OCI-LY7 (cell line): Measurements from ENCODE around the gene IRGM. TPM values are rescaled to one million over a fixed set of nuclear protein-coding genes. Genes with fewer than 3 reads are reported as not detected.
"Not testable (repeated sequence)": the region's sequence is repeated elsewhere in the genome, so short reads cannot be mapped to it uniquely, and the experiment has no call there.

Experiments
- Bru-seq: library from RNA; stranded (reverse); fragments of 400-500 nt; gene quantifications from one replicate; lab custom pipeline; 2021; lab: Mats Ljungman, UMichigan
- BruChase-seq, 2 experiments: library from RNA; stranded (reverse); fragments of 400-500 nt; gene quantifications; one replicate each; lab custom pipeline; 2021; lab: Mats Ljungman, UMichigan
- BruUV-seq: library from RNA; stranded (reverse); fragments of 400-500 nt; replicated peaks from 2 replicates; lab custom pipeline; 2021; lab: Mats Ljungman, UMichigan
- CTCF ChIA-PET: fragments of 300-600 bp; sonication (Branson Sonifier 250); formaldehyde crosslinking; loops from one replicate; lab custom pipeline; 2022; ENCODE audit warnings: antibody characterized with exemption; ENCODE audit not compliant: unreplicated experiment; lab: Charles Lee
- POLR2A ChIA-PET: fragments of 300-600 bp; sonication (Branson Sonifier 250); formaldehyde crosslinking; loops from one replicate; lab custom pipeline; 2022; ENCODE audit warnings: antibody characterized with exemption; lab: Charles Lee
- DNase-seq: peaks from one replicate; pipeline ENCODE4 v3.0.0-alpha.2; 2015; ENCODE audit warnings: low spot score
- H2AFZ ChIP-seq: fragments of 200-600 bp; sonication (generic), shearing (Covaris generic); 2 replicates; pipeline ENCODE4 v1.6.1; 2014; ENCODE audit warnings: mild to moderate bottlenecking, antibody characterized with exemption, low read length, moderate library complexity
- H3K27ac ChIP-seq: fragments of 200-600 bp; sonication (generic); 2 replicates; pipeline ENCODE4 v1.5.1; 2014; ENCODE audit warnings: mixed run types, low read depth, mild to moderate bottlenecking, moderate library complexity, low read length, inconsistent platforms; ENCODE audit not compliant: poor library complexity, severe bottlenecking
- H3K36me3 ChIP-seq: fragments of 200-600 bp; sonication (generic); 2 replicates; pipeline ENCODE4 v1.6.1; 2014; ENCODE audit warnings: mild to moderate bottlenecking, antibody characterized with exemption, low read length, moderate library complexity, mixed read lengths; ENCODE audit not compliant: insufficient read depth
- H3K4me1 ChIP-seq: fragments of 200-600 bp; sonication (generic); 2 replicates; pipeline ENCODE4 v1.5.1; 2014; ENCODE audit warnings: mild to moderate bottlenecking, low read length; ENCODE audit not compliant: insufficient read depth, poor library complexity, severe bottlenecking
- H3K4me2 ChIP-seq: fragments of 200-600 bp; sonication (generic); 2 replicates; pipeline ENCODE4 v1.6.1; 2014; ENCODE audit warnings: mild to moderate bottlenecking, low read length
- H3K4me3 ChIP-seq: fragments of 200-600 bp; sonication (generic); 2 replicates; pipeline ENCODE4 v1.5.1; 2014; ENCODE audit warnings: mild to moderate bottlenecking, low read depth, low read length; ENCODE audit not compliant: poor library complexity, severe bottlenecking
- H3K79me2 ChIP-seq: fragments of 200-600 bp; sonication (generic); 2 replicates; pipeline ENCODE4 v1.6.1; 2016; ENCODE audit warnings: low read depth, mild to moderate bottlenecking, low read length, moderate library complexity, mixed read lengths; ENCODE audit not compliant: insufficient read depth
- H3K9me2 ChIP-seq: fragments of 200-600 bp; sonication (generic); 2 replicates; pipeline ENCODE4 v1.6.1; 2016; ENCODE audit warnings: mild to moderate bottlenecking, low read length, mixed read lengths; ENCODE audit not compliant: insufficient read depth
- H3K9me3 ChIP-seq: fragments of 200-600 bp; sonication (generic); 2 replicates; pipeline ENCODE4 v1.6.1; 2014; ENCODE audit warnings: mild to moderate bottlenecking, mixed run types, low read length, mixed read lengths
- H4K20me1 ChIP-seq: fragments of 200-600 bp; sonication (generic); 2 replicates; pipeline ENCODE4 v1.6.1; 2014; ENCODE audit warnings: mild to moderate bottlenecking, antibody characterized with exemption, low read length, moderate library complexity, mixed read lengths; ENCODE audit not compliant: insufficient read depth
- CTCF ChIP-seq: fragments of 200-600 bp; sonication (generic); conservative IDR thresholded peaks from 2 replicates; pipeline ENCODE4 v1.5.1; 2014; ENCODE audit warnings: mild to moderate bottlenecking, antibody characterized with exemption, low read length, moderate library complexity, mixed read lengths
- EZH2phosphoT487 ChIP-seq: fragments of 200-600 bp; sonication (generic); IDR thresholded peaks from 2 replicates; pipeline ENCODE4 v1.6.1; 2018; ENCODE audit warnings: low read depth, borderline replicate concordance, mild to moderate bottlenecking, mixed run types, antibody characterized with exemption, low read length, moderate library complexity, mixed read lengths
- intact Hi-C: fragments of 100-400 bp; cut with micrococcal nuclease; formaldehyde crosslinking; loops from one replicate; pipeline ENCODE4 v1.10.0; 2022; ENCODE audit not compliant: unreplicated experiment
- long read RNA-seq: library from polyadenylated mRNA; stranded (forward); transcript quantifications from one replicate; pipeline ENCODE4 v2.0.0, GENCODE V29; 2022
- total RNA-seq, 2 experiments: library from RNA; depleted of rRNA in 1 of 2; stranded (reverse); fragments of >200 nt in 1 of 2; shearing (Covaris generic) in 1 of 2; gene quantifications; 2 replicates each; pipeline ENCODE4 v1.2.3, GENCODE V29; 2014 to 2022

The IRGM gene
- not detected in 2 replicates for total RNA-seq (2014; rRNA removed; shearing (Covaris generic))
- not detected in 2 replicates for total RNA-seq (2022)
- percentile 18 among the genes with signal in this experiment for Bru-seq, nascent RNA
- BruChase-seq, experiment 1, labeled RNA remaining after a 6-hour chase, result percentile 18 among the genes with signal in this experiment
- BruChase-seq, experiment 2, labeled RNA remaining after a 2-hour chase, result percentile 18 among the genes with signal in this experiment
- long read RNA-seq, result 0 reads

- H3K4me3 ChIP-seq, H4K20me1 ChIP-seq, CTCF ChIA-PET, H2AFZ ChIP-seq, H3K9me2 ChIP-seq, BruUV-seq, H3K27ac ChIP-seq, H3K36me3 ChIP-seq, H3K4me2 ChIP-seq, DNase-seq, H3K79me2 ChIP-seq, H3K4me1 ChIP-seq, H3K9me3 ChIP-seq: not testable (repeated sequence)
- POLR2A ChIA-PET, result interaction anchor here (0.8 kb wide), 1 partner anchor 382 kb away, joined by 3 read pairs; no protein-coding TSS in a partner anchor
- intact Hi-C loops, result loop anchor here (2.0 kb wide), 1 partner anchor 387 kb away; no protein-coding TSS in a partner anchor
Observed at GRCh38 chr5:150846308-150846653, at the start of gene IRGM. TSS of gene IRGM (plus strand) at chr5:150846521. CDS start at chr5:150848124, 1,603 bp downstream.

GRCh38 chr5:150797384-150797783 lies 48.9 kb upstream of the IRGM start:
- Histone ChIP-seq H2AFZ (no peak overlapping the region), H3K4me2 (no peak overlapping the region), H3K4me1 (no peaks in the 10 kb centered on the region), H3K4me3 (no peak overlapping the region), H3K79me2 (no peaks in the 10 kb centered on the region), H4K20me1 (no peaks in the 10 kb centered on the region), H3K27ac (no peak overlapping the region), H3K36me3 (no peaks in the 10 kb centered on the region), H3K9me2 (no peaks in the 10 kb centered on the region), H3K9me3 (no peaks in the 10 kb centered on the region)
- ChIA-PET POLR2A (interaction anchor here (0.7 kb wide), 1 partner anchor 191 kb away, joined by 3 read pairs; no protein-coding TSS in a partner anchor), CTCF (no interaction called here)
- no peak for DNase-seq
- intact Hi-C loops, result no loop called here
- BruUV-seq, result no TSS peak
- TF ChIP-seq EZH2phosphoT487 (no peak), CTCF (no peak)

GRCh38 chr5:150801117-150801927 lies 45.0 kb upstream of the IRGM start:
- no peak overlapping the region for H3K27ac ChIP-seq
- intact Hi-C loops, result loop anchor here (1.0 to 5.0 kb wide), 4 partner anchors 46 to 515 kb away; no protein-coding TSS in a partner anchor
- POLR2A ChIA-PET, result interaction anchor here (0.9 kb wide), 1 partner anchor 364 kb away, joined by 3 read pairs; no protein-coding TSS in a partner anchor
- peak overlapping the region; percentile 30; the same call in 1 of the 2 replicates for H2AFZ ChIP-seq
- TF ChIP-seq EZH2phosphoT487, result no peak
- TF ChIP-seq CTCF, result peak; percentile 81
- no peaks in the 10 kb centered on the region for H3K4me1 ChIP-seq
- H3K9me2 ChIP-seq, result no peaks in the 10 kb centered on the region
- no peaks in the 10 kb centered on the region for H3K79me2 ChIP-seq
- CTCF ChIA-PET, result no interaction called here
- no peaks in the 10 kb centered on the region for H3K9me3 ChIP-seq
- BruUV-seq, result no TSS peak
- peak; percentile 49 for DNase-seq
- H3K36me3 ChIP-seq, result no peaks in the 10 kb centered on the region
- H3K4me2 ChIP-seq, result no peak overlapping the region
- H3K4me3 ChIP-seq, result no peak overlapping the region
- no peaks in the 10 kb centered on the region for H4K20me1 ChIP-seq
